Smooth muscle cell (in vitro differentiated cells): ENCODE data around the gene CDADC1. TPM values are rescaled to one million over a fixed set of nuclear protein-coding genes. Genes with fewer than 3 reads are reported as not detected.
A peak's percentile ranks its signal among the peaks of the same experiment; 100 is the strongest.

Source experiments
- DNase-seq: peaks from one replicate; lab custom pipeline; 2025; ENCODE audit not compliant: unreplicated experiment; lab: John Stamatoyannopoulos, UW
- H2AFZ ChIP-seq: fragments of 200-600 bp; sonication (generic); 2 replicates; pipeline ENCODE4 v1.6.0; 2016; ENCODE audit warnings: antibody characterized with exemption, low read depth, mild to moderate bottlenecking
- H3F3A ChIP-seq: fragments of 200-600 bp; sonication (generic); 2 replicates; pipeline ENCODE4 v1.6.0; 2017; ENCODE audit warnings: antibody characterized with exemption, low read depth
- H3K27ac ChIP-seq: fragments of 200-600 bp; sonication (generic); 2 replicates; pipeline ENCODE4 v1.5.1; 2016; ENCODE audit warnings: low read depth, mild to moderate bottlenecking
- H3K27me3 ChIP-seq: fragments of 200-600 bp; sonication (generic); 2 replicates; pipeline ENCODE4 v1.6.1; 2016; ENCODE audit warnings: low read depth, mild to moderate bottlenecking
- H3K36me3 ChIP-seq: fragments of 200-600 bp; sonication (generic); 2 replicates; pipeline ENCODE4 v1.5.1; 2016; ENCODE audit warnings: low read depth
- H3K4me1 ChIP-seq: fragments of 200-600 bp; sonication (generic); 2 replicates; pipeline ENCODE4 v1.5.1; 2016; ENCODE audit warnings: low read depth
- H3K4me2 ChIP-seq: fragments of 200-600 bp; sonication (generic); 2 replicates; pipeline ENCODE4 v1.6.0; 2016; ENCODE audit warnings: mild to moderate bottlenecking
- H3K4me3 ChIP-seq: fragments of 200-600 bp; sonication (generic); 2 replicates; pipeline ENCODE4 v1.5.1; 2016; ENCODE audit warnings: mild to moderate bottlenecking
- H3K79me2 ChIP-seq: fragments of 200-600 bp; sonication (generic); 2 replicates; pipeline ENCODE4 v1.6.0; 2016; ENCODE audit warnings: low read depth, mild to moderate bottlenecking
- H3K9ac ChIP-seq: fragments of 200-600 bp; sonication (generic); 2 replicates; pipeline ENCODE4 v1.6.0; 2016; ENCODE audit warnings: low read depth
- H3K9me3 ChIP-seq: fragments of 200-600 bp; sonication (generic); replicated peaks from 2 replicates; pipeline ENCODE4 v1.5.1; 2016; ENCODE audit warnings: low read depth
- H4K20me1 ChIP-seq: fragments of 200-600 bp; sonication (generic); 2 replicates; pipeline ENCODE4 v1.6.0; 2016; ENCODE audit warnings: low read depth
- WGBS: methylation state at CpG from one replicate; pipeline ENCODE4 v1.1.7; 2016; ENCODE audit warnings: low lambda C conversion rate; 5-methylcytosine and 5-hydroxymethylcytosine counted together
- polyA plus RNA-seq: library from polyadenylated mRNA; unstranded; fragments of >200 nt; fragmentation: Nextera tagmentation; extraction: Ambion mirVana; gene quantifications from 2 replicates; pipeline ENCODE4 v1.2.1, GENCODE V29; 2016
- total RNA-seq: library from RNA; depleted of rRNA; stranded (reverse); fragments of >200 nt; gene quantifications from 2 replicates; pipeline ENCODE4 v1.2.3, GENCODE V29; 2014
- TF ChIP-seq, protein P1 (sequence below): fragments of 200-600 bp; sonication (generic); IDR thresholded peaks from 2 replicates; pipeline ENCODE4 v1.5.1; 2017; ENCODE audit warnings: borderline replicate concordance, mild to moderate bottlenecking, antibody characterized with exemption; ENCODE audit not compliant: insufficient read depth, poor library complexity, severe bottlenecking

The CDADC1 gene
- total and polyA plus RNA-seq, 2 experiments from 2014 or later, result 11.1 to 22.6 TPM

DNA sequence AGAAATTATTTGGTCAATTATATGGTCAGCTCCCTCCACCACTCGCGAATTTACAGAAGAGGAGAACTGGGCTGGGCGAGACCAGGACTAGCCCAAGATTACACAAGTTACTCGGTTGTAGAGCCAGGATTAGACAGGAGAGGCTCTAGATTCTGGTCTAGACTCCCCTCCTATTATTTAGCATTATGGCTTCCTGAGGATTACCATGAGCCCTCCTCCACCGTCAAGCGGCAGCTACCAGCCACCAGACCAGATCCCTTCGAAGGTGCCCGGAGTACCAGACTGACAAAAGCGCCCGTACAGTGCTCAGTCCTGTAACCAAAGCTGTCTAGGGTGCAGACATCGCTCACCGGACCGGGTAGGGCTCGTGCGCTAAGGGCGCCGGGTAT is 28.1 kb upstream of the CDADC1 start:
- no peak overlapping the region for H3K9ac ChIP-seq
- DNase-seq, result no peak
- 20% methylated on average over 14 of the region's 17 CpGs for WGBS
- H3K27me3 ChIP-seq, result peaks cover 89% of the 10 kb centered on the region
- H2AFZ ChIP-seq, result no peak overlapping the region
- no peaks in the 10 kb centered on the region for H4K20me1 ChIP-seq
- H3K36me3 ChIP-seq, result no peaks in the 10 kb centered on the region
- H3K79me2 ChIP-seq, result no peaks in the 10 kb centered on the region
- no peaks in the 10 kb centered on the region for H3K9me3 ChIP-seq
- peak overlapping the region; percentile 79 for H3K4me2 ChIP-seq
- TF ChIP-seq, protein P1, sequence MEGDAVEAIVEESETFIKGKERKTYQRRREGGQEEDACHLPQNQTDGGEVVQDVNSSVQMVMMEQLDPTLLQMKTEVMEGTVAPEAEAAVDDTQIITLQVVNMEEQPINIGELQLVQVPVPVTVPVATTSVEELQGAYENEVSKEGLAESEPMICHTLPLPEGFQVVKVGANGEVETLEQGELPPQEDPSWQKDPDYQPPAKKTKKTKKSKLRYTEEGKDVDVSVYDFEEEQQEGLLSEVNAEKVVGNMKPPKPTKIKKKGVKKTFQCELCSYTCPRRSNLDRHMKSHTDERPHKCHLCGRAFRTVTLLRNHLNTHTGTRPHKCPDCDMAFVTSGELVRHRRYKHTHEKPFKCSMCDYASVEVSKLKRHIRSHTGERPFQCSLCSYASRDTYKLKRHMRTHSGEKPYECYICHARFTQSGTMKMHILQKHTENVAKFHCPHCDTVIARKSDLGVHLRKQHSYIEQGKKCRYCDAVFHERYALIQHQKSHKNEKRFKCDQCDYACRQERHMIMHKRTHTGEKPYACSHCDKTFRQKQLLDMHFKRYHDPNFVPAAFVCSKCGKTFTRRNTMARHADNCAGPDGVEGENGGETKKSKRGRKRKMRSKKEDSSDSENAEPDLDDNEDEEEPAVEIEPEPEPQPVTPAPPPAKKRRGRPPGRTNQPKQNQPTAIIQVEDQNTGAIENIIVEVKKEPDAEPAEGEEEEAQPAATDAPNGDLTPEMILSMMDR, result no peak
- no peaks in the 10 kb centered on the region for H3K4me1 ChIP-seq
- H3K27ac ChIP-seq, result no peak overlapping the region
- H3F3A ChIP-seq, result no peaks in the 10 kb centered on the region
- H3K4me3 ChIP-seq, result peak overlapping the region; percentile 35

DNA sequence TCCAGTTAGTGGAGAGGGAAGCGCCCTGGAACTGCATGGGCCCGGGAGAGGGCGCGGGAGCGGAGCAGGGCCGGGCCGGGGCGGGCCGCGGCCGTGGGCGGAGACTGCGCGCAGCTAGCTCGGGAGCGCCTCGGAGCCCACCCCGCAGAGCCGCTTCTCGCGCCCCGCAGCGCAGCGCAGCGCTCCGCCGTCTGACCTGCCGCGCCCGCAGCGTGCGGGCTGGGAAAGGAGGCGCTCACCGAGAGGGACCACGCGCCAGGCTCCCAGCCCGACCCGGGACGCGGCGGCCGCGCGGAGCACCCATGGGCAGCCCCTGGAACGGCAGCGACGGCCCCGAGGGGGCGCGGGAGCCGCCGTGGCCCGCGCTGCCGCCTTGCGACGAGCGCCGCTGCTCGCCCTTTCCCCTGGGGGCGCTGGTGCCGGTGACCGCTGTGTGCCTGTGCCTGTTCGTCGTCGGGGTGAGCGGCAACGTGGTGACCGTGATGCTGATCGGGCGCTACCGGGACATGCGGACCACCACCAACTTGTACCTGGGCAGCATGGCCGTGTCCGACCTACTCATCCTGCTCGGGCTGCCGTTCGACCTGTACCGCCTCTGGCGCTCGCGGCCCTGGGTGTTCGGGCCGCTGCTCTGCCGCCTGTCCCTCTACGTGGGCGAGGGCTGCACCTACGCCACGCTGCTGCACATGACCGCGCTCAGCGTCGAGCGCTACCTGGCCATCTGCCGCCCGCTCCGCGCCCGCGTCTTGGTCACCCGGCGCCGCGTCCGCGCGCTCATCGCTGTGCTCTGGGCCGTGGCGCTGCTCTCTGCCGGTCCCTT is 27.5 kb upstream of the CDADC1 start, which contains the start of gene MLNR:
TSS of gene MLNR (plus strand) at position 303 of the 820 bp plus-strand sequence. CDS start at position 303, 0 bp downstream.
- no peaks in the 10 kb centered on the region for H3F3A ChIP-seq
- H3K4me1 ChIP-seq, result no peaks in the 10 kb centered on the region
- H3K4me3 ChIP-seq, result peak within 1 kb of the TSS; percentile 35
- TF ChIP-seq, protein P1, result no peak
- H3K9me3 ChIP-seq, result no peaks in the 10 kb centered on the region
- no peak for DNase-seq
- H3K36me3 ChIP-seq, result no peaks in the 10 kb centered on the region
- no peak within 1 kb of the TSS for H3K9ac ChIP-seq
- H3K27me3 ChIP-seq, result peaks cover 94% of the 10 kb centered on the region
- WGBS, result 7% methylated on average over 66 of the region's 111 CpGs
- no peak within 1 kb of the TSS for H2AFZ ChIP-seq
- peak within 1 kb of the TSS; percentile 79 for H3K4me2 ChIP-seq
- no peaks in the 10 kb centered on the region for H4K20me1 ChIP-seq
- no peaks in the 10 kb centered on the region for H3K79me2 ChIP-seq
- H3K27ac ChIP-seq, result no peak within 1 kb of the TSS

DNA sequence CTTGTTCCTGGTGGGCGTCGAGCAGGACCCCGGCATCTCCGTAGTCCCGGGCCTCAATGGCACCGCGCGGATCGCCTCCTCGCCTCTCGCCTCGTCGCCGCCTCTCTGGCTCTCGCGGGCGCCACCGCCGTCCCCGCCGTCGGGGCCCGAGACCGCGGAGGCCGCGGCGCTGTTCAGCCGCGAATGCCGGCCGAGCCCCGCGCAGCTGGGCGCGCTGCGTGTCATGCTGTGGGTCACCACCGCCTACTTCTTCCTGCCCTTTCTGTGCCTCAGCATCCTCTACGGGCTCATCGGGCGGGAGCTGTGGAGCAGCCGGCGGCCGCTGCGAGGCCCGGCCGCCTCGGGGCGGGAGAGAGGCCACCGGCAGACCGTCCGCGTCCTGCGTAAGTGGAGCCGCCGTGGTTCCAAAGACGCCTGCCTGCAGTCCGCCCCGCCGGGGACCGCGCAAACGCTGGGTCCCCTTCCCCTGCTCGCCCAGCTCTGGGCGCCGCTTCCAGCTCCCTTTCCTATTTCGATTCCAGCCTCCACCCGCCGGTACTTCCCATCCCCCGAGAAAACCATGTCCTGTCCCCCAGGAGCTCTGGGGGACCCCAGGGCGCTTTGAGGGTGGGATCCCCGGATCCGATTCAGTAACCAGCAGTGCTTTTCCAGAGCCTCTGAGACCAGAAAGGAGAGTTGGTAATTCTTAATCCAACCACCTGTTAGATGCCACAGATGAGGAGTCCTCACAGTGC is 26.7 kb upstream of the CDADC1 start:
- no peaks in the 10 kb centered on the region for H4K20me1 ChIP-seq
- peak overlapping the region; percentile 35 for H3K4me3 ChIP-seq
- no peak overlapping the region for H3K9ac ChIP-seq
- H3K36me3 ChIP-seq, result no peaks in the 10 kb centered on the region
- H3K4me2 ChIP-seq, result peak overlapping the region; percentile 79
- no peaks in the 10 kb centered on the region for H3K9me3 ChIP-seq
- no peak overlapping the region for H2AFZ ChIP-seq
- no peak overlapping the region for H3K27ac ChIP-seq
- no peaks in the 10 kb centered on the region for H3K4me1 ChIP-seq
- WGBS, result 11% methylated on average over 67 of the region's 73 CpGs
- DNase-seq, result no peak
- H3K79me2 ChIP-seq, result no peaks in the 10 kb centered on the region
- H3K27me3 ChIP-seq, result peaks cover 99% of the 10 kb centered on the region
- TF ChIP-seq, protein P1, result no peak
- no peaks in the 10 kb centered on the region for H3F3A ChIP-seq
